Mesendoderm (in vitro differentiated cells): Measurements from ENCODE around the gene FYN.

Source experiments
- DNase-seq: peaks from one replicate; pipeline ENCODE4 v3.0.0; 2013
- H2AK5ac ChIP-seq: 2 replicates; pipeline ENCODE4 v1.6.1; 2013; ENCODE audit warnings: low read length, inconsistent platforms
- H2BK120ac ChIP-seq: 2 replicates; pipeline ENCODE4 v1.6.1; 2013; ENCODE audit warnings: low read depth, mild to moderate bottlenecking, low read length, moderate library complexity, mixed read lengths
- H2BK15ac ChIP-seq: replicated peaks from 2 replicates; pipeline ENCODE4 v1.6.1; 2013; ENCODE audit warnings: low read depth, mild to moderate bottlenecking, moderate library complexity
- H2BK5ac ChIP-seq: 2 replicates; pipeline ENCODE4 v1.6.1; 2013; ENCODE audit warnings: low read length, inconsistent platforms
- H3K18ac ChIP-seq: 2 replicates; pipeline ENCODE4 v1.6.1; 2013; ENCODE audit warnings: mild to moderate bottlenecking, low read length, mixed read lengths
- H3K23ac ChIP-seq: one replicate; pipeline ENCODE4 v1.6.1; 2013; ENCODE audit warnings: low read length
- H3K27ac ChIP-seq: 2 replicates; pipeline ENCODE4 v1.5.1; 2013; ENCODE audit warnings: low read depth, mild to moderate bottlenecking, inconsistent platforms, low read length, moderate library complexity
- H3K27me3 ChIP-seq: 2 replicates; pipeline ENCODE4 v1.6.1; 2013; ENCODE audit warnings: low read length, control low read depth, mild to moderate bottlenecking, inconsistent platforms; ENCODE audit not compliant: insufficient read depth, poor library complexity
- H3K36me3 ChIP-seq: 2 replicates; pipeline ENCODE4 v1.6.1; 2013; ENCODE audit warnings: low read length, inconsistent platforms; ENCODE audit not compliant: control insufficient read depth, insufficient read depth
- H3K4ac ChIP-seq: one replicate; pipeline ENCODE4 v1.6.1; 2013; ENCODE audit warnings: low read depth, mild to moderate bottlenecking, low read length, moderate library complexity
- H3K4me1 ChIP-seq: 2 replicates; pipeline ENCODE4 v1.6.1; 2013; ENCODE audit warnings: low read depth, low read length, inconsistent platforms; ENCODE audit not compliant: control insufficient read depth
- H3K4me2 ChIP-seq: 2 replicates; pipeline ENCODE4 v1.6.1; 2013; ENCODE audit warnings: low read length
- H3K4me3 ChIP-seq: 2 replicates; pipeline ENCODE4 v1.5.1; 2013; ENCODE audit warnings: mild to moderate bottlenecking, low read length
- H3K56ac ChIP-seq: one replicate; pipeline ENCODE4 v1.6.1; 2013; ENCODE audit warnings: low read length
- H3K79me1 ChIP-seq: 2 replicates; pipeline ENCODE4 v1.6.1; 2013; ENCODE audit warnings: low read length, inconsistent platforms
- H3K79me2 ChIP-seq: 2 replicates; pipeline ENCODE4 v1.6.1; 2013; ENCODE audit warnings: mild to moderate bottlenecking, low read length; ENCODE audit not compliant: control insufficient read depth, insufficient read depth
- H3K9ac ChIP-seq: 2 replicates; pipeline ENCODE4 v1.6.1; 2013; ENCODE audit warnings: low read length, inconsistent platforms
- H4K5ac ChIP-seq: one replicate; pipeline ENCODE4 v1.6.1; 2013; ENCODE audit warnings: low read length
- H4K8ac ChIP-seq: one replicate; pipeline ENCODE4 v1.6.1; 2013; ENCODE audit warnings: low read depth, mild to moderate bottlenecking, control low read depth, low read length, moderate library complexity
- WGBS: extraction: QIAGEN DNeasy Blood & Tissue Kit; methylation state at CpG from one replicate; pipeline ENCODE4 v1.1.7; 2013; ENCODE audit warnings: low lambda C conversion rate, missing lambda C conversion rate; ENCODE audit not compliant: insufficient coverage; ENCODE audit errors: extremely low coverage; 5-methylcytosine and 5-hydroxymethylcytosine counted together

The FYN gene

DNA sequence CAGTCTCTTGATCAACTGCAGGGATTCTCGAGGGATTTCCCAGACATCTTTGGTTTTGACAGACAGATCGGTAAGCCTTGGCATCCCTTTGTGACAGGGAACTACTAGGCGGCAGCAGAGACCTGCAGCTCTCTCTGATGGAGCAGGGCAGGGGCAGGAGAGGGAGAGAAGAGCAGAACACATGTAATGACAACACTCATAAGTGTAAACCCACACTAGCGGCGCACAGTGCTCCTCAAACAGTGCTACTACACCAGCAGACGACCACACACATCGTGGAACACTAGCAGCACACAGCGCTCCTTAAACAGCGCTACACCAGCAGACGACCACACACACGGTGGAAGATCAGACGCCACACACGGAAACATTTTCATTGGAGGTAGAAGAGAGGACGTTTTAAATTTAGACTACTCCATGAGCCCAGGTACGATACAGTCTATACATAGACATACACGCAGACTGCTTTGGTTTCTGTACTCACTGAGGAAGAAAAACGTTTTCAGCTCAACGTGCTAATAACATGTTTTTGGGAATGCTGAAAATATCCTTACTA, 173.0 kb downstream of the FYN start:
- Histone ChIP-seq H3K27me3 (no peaks in the 10 kb centered on the region), H3K79me1 (no peaks in the 10 kb centered on the region), H3K79me2 (no peaks in the 10 kb centered on the region), H4K8ac (no peak overlapping the region), H3K18ac (no peak overlapping the region), H2BK120ac (no peak overlapping the region), H3K27ac (no peak overlapping the region), H2AK5ac (no peak overlapping the region), H2BK15ac (no peak overlapping the region), H3K4ac (no peak overlapping the region), H4K5ac (no peak overlapping the region), H2BK5ac (no peak overlapping the region), H3K56ac (no peak overlapping the region), H3K4me2 (no peak overlapping the region), H3K36me3 (no peaks in the 10 kb centered on the region), H3K4me3 (no peak overlapping the region), H3K9ac (no peak overlapping the region), H3K23ac (no peak overlapping the region), H3K4me1 (no peaks in the 10 kb centered on the region)
- no peak for DNase-seq
- WGBS, result no CpG with 5 or more reads among the region's 18 CpGs

DNA sequence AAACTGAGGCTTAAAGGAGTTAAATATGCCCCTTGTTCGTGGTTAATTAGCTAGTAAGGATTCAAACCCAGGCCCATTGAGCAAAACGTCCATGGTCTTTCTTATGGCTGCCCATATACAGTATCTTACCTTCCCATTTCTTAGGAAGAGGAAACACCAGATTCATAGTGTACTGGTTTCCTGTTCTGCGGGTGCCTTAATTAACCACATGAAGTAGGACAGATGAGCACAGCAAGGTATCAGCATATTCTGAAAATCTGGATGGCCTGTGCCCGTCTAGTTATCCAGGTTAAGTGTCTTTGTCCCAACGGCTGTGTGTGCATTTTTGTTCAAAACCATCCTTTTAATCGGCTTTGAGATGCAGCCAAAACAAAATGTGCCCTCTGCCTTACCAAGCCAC, 174.1 kb downstream of the FYN start:
- Histone ChIP-seq H2AK5ac (no peak overlapping the region), H3K4ac (no peak overlapping the region), H2BK120ac (no peak overlapping the region), H4K8ac (no peak overlapping the region), H4K5ac (no peak overlapping the region), H3K56ac (no peak overlapping the region), H2BK15ac (no peak overlapping the region), H3K9ac (no peak overlapping the region), H3K27ac (no peak overlapping the region), H3K23ac (no peak overlapping the region), H3K79me2 (no peaks in the 10 kb centered on the region), H3K4me2 (no peak overlapping the region), H3K36me3 (peaks cover 2% of the 10 kb centered on the region), H3K79me1 (no peaks in the 10 kb centered on the region), H3K27me3 (no peaks in the 10 kb centered on the region), H2BK5ac (no peak overlapping the region), H3K4me1 (no peaks in the 10 kb centered on the region), H3K4me3 (no peak overlapping the region), H3K18ac (no peak overlapping the region)
- no peak for DNase-seq
- no CpG with 5 or more reads among the region's 6 CpGs for whole genome bisulfite sequencing

DNA sequence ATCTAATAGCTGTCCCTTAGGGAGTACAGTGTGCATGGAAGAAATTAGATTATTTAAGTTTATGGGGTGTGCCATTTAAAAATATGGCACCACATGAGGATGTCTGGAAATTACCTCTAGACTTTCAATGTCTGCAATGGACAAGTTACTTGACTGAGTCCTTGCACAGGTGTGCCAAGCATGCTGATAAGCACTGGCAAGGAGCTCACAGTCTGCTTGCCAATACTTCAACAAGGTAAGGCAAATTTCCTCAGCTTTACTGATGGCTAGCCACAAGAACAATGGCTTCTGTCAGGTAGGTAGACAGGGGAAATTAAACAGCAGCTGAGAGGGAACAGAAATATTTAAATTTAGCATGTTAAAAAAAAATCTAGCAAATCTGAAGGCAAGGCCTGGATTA, 176.4 kb downstream of the FYN start:
- Histone ChIP-seq H3K4me2 (no peak overlapping the region), H3K79me2 (no peaks in the 10 kb centered on the region), H3K56ac (no peak overlapping the region), H2BK15ac (no peak overlapping the region), H3K79me1 (no peaks in the 10 kb centered on the region), H4K5ac (no peak overlapping the region), H3K36me3 (peaks cover 2% of the 10 kb centered on the region), H3K18ac (no peak overlapping the region), H4K8ac (no peak overlapping the region), H2BK5ac (no peak overlapping the region), H3K9ac (no peak overlapping the region), H3K4me1 (no peaks in the 10 kb centered on the region), H3K23ac (no peak overlapping the region), H2AK5ac (no peak overlapping the region), H3K27ac (no peak overlapping the region), H3K4me3 (no peak overlapping the region), H2BK120ac (no peak overlapping the region), H3K4ac (no peak overlapping the region), H3K27me3 (no peaks in the 10 kb centered on the region)
- DNase-seq, result no peak

DNA sequence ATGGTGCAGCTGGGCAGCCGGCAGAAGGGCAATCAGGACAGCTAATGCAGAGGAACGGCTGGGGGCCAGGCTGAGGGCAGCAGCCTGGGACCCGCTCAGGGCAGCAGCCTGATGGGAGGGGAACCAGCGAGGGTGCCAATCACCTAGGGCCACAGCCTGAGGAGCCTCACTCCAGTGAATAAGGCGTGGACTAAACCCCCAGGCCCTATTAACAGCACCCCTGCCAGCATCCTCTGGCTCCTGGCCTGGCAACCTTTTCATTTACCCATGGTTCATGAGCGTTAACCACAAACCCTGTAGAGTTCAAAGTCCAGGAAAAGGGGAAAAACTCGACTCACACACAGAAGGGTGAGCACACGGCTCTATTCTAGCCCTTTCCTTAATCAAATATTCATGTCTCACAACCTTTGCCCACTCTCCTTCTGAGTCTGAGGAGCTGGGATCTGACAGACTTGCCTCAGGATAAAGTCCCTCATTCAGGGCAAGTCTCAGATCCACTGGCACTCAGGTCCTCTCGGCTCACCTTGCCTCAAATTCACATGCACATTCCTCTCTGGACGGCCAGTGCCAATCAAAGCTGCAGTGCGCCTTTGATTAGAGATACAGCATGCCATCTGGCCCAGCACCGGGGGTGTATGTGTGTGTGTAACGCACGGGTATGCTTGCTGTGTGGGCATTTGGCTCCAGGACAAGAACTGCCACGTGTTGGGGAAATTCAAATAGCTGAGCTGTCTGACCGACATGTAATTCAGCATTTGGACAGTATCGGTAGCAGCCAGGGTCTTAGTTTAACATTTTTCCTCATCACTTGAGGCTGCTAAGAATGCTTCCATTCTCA, 180.7 kb downstream of the FYN start:
- Histone ChIP-seq H4K5ac (no peak overlapping the region), H2BK15ac (no peak overlapping the region), H3K36me3 (peaks cover 3% of the 10 kb centered on the region), H3K23ac (no peak overlapping the region), H3K56ac (no peak overlapping the region), H3K4ac (no peak overlapping the region), H4K8ac (no peak overlapping the region), H2BK120ac (no peak overlapping the region), H3K4me3 (no peak overlapping the region), H3K27me3 (no peaks in the 10 kb centered on the region), H3K4me1 (no peaks in the 10 kb centered on the region), H3K27ac (no peak overlapping the region), H3K4me2 (no peak overlapping the region), H3K9ac (no peak overlapping the region), H3K18ac (no peak overlapping the region), H3K79me2 (no peaks in the 10 kb centered on the region), H2BK5ac (no peak overlapping the region), H2AK5ac (no peak overlapping the region), H3K79me1 (no peaks in the 10 kb centered on the region)
- WGBS, result no CpG with 5 or more reads among the region's 17 CpGs
- DNase-seq, result no peak

DNA sequence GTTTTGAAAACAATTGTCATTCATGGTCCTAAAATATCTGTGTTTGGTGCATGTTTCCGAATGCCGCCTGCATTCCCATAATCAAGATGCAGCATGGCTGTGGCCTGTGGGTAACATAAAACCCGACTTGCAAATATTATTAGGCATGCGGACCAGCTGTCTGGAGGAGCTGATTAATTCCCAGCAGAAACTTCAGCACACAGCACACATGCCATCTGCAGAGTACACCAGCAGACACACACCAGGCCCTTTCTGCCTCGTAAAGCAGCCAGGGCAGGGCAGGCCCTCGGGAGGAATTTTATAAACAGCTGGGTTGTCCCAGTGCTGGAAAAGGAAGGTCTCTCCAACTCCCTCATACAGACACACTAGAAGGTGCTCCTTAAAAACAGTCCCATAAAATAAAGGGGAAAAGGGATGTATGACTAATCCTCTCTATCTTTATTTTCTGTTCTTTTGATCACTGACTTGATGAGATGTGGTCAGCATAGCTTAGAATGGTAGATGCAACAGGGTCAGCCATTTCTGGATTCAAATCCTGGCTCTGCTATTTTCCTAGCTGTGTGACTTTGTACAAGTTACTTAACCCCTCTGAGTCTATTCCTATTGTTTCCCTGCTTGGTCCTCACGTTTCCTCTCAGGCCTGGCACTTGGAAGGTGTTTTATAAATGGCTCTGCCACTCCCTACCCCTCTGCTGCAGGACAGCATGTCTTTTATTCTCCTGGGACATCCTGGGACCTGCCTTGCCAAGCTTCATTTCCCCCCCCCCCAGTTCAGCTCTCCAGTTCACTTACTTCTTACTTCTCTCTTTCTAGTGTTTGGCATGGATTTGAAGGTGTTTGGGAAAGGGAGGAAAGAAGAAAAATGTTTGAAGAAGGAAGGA, 181.7 kb downstream of the FYN start:
- Histone ChIP-seq H3K27ac (no peak overlapping the region), H3K18ac (no peak overlapping the region), H3K79me2 (no peaks in the 10 kb centered on the region), H3K79me1 (no peaks in the 10 kb centered on the region), H4K8ac (no peak overlapping the region), H2AK5ac (no peak overlapping the region), H3K4me2 (no peak overlapping the region), H3K27me3 (no peaks in the 10 kb centered on the region), H3K4me3 (no peak overlapping the region), H2BK5ac (no peak overlapping the region), H3K4me1 (peaks cover under 1% of the 10 kb centered on the region), H3K9ac (no peak overlapping the region), H2BK15ac (no peak overlapping the region), H3K4ac (no peak overlapping the region), H2BK120ac (no peak overlapping the region), H3K36me3 (peaks cover 3% of the 10 kb centered on the region), H3K23ac (no peak overlapping the region), H3K56ac (no peak overlapping the region), H4K5ac (no peak overlapping the region)
- no peak for DNase-seq
- no CpG with 5 or more reads among the region's 7 CpGs for WGBS
